ENCODE data around the gene POM121.
A peak's percentile ranks its signal among the peaks of the same experiment; 100 is the strongest.
"Not testable (repeated sequence)": the region's sequence is repeated elsewhere in the genome, so short reads cannot be mapped to it uniquely, and the experiment has no call there.

The POM121 gene

DNA sequence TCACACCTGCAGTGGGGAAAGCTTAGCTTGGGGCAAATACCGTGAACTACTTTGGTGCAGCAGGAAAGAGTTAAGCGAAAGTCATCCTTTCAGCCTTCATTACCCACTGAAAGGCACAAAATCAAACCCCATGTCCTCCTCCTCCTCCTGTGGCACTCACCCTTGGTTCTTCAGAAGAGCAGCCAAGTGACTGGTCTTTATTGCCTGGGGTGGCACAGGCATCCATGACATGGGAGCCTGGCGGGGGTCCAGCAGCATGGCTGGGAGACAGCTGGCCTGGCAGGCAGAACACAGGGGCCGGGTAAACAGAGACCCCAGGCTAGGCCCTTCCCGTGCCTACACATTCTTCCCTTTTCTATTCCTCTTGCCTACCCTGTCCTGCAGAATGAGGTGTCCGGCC is 24.8 kb downstream of the POM121 start:
- DNase-seq (ENCODE audit: low spot score) = not testable (repeated sequence)

- DNase-seq (ENCODE audit: low spot score) = not testable (repeated sequence)
These were observed 25.5 kb downstream of the POM121 start for GRCh38 chr7:72950432-72950831.

DNA sequence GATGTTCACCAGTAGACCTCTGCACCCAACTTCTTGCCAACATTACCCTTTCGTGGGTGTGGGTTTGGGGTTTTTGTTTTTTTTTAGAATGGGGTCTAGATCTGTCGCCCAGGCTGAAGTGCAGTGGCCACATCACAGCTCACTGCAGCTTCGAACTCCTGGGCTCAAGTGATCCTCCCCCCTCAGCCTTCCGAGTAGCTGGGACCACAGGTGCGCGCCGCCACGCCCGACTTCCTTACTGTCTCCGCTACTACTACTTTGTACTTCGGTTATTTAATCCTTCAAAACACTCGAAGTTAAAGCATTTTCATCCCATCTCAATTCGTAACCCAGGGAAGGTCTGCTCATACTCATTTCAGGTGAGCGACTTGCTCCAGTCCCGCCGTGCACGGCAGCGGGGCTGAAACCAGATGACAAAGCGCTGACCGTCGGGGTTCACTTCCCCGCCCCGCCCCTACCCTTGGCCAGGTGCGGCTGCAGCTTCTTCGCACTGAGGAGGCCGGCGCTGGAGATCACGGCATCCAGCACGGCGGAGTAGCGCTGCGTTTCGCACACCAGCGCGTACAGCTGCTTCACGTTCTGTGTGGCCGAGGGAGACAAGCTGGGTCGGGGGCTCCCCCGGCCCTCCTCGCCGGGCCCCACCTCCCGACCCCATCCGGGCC is 29.1 kb downstream of the POM121 start:
- DNase-seq (ENCODE audit: low spot score) = not testable (repeated sequence)

DNA sequence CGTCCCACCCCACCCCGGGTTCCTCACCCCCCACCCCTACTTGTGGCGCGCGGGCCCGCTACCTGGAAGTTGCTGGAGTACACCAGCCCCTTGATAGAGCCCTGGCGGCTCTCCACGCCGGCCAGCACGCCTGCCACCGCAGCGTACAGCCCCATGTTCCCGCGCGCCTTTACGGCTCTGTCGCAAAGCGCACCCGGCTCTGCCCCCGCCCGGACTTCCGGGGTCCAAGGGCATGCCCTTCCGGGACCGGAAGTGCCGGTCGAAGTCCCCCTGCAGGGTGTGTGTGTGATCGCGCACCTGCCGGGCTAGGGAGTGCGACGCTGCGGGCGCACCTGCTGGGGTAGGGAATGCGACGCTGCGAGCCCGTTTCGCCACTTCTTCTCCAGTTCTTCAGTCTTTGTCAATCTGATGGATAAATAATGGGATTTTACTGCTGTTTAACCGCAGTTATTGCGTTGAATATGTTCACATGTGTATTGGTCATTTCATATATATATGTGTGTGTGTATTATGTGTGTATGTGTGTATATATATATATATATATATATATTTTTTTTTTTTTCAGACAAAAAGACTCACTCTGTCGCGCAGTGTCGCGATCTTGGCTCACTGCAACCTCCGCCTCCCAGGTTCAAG is 29.8 kb downstream of the POM121 start:
- not testable (repeated sequence) for DNase-seq (ENCODE audit: low spot score)

DNA sequence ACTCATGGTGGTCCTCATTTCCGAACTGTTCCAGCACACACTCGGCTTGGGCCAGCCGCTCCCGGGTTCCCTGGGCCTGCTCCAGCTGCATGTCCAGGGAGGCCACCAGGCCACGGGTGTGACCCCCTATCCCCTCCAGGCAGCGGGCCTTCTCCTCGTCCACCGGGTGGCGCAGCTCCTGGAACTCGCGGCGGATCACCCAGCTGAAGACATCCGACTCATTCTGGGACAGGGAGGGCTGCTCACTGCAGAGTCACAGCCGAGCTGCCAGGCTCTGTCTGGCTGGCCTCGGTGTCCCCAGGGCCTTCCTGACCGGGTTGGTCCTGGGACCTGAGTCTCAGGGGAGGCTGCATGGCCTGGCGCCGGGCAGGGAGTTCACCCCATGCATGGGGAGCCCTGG is 35.1 kb downstream of the POM121 start:
- not testable (repeated sequence) for DNase-seq (ENCODE audit: low spot score)

DNA sequence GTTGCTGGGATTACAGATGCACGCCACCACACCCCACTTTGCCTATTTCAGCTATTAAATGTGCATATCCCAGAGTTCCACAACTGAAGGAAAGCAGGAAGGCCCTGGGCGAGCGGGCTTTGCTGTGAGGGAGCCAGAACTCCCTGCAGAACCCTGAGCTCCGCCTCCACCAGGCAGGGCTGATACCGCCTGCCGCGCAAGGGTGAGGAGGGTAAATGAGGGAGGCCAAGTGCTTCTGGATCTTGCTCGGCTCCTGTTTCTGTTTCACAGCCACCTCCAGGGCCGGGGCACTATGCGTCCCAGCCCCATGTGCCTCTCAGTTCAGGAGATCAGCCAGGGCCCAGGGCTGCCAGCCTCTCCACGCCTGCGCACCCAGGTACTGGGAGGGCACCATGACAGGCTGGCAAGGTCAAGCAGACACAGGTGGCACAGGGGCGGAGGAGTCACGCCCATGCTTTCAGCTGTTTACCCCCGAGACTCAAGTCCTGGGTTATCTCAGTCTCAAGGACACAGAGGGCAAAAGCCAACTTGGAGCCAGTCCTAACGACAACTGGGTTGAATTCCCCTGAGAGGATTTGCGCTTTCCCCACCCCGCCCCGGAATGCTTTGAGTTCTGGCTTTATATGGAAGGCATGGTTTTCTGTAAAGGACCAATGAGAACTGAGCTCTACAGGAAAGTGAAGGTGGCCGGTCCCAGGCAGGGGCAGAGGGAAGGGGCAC is 35.9 kb downstream of the POM121 start:
- not testable (repeated sequence) for DNase-seq (ENCODE audit: low spot score)

GRCh38 chr7:72961346-72961650 is 36.4 kb downstream of the POM121 start:
- not testable (repeated sequence) for DNase-seq (ENCODE audit: low spot score)

DNA sequence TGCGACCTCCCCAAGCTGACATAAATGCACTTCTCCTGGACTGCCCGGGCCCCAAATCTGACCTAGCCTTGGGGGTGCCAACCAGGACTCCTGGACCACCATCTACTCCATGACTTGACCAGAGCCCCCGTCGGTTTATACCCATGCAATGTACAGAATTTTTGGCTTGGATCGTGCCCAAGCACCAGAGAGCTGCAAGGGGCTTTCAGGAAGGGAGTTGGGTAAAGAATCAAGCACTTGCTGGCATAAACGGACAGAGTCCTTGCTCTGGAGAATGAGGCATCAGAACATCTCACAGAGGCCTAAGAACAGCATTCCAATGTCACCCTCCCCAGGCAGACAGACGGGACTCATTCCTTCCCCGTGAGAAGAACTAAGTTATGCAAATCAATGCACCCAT is 38.2 kb downstream of the POM121 start:
- not testable (repeated sequence) for DNase-seq (ENCODE audit: low spot score)

DNA sequence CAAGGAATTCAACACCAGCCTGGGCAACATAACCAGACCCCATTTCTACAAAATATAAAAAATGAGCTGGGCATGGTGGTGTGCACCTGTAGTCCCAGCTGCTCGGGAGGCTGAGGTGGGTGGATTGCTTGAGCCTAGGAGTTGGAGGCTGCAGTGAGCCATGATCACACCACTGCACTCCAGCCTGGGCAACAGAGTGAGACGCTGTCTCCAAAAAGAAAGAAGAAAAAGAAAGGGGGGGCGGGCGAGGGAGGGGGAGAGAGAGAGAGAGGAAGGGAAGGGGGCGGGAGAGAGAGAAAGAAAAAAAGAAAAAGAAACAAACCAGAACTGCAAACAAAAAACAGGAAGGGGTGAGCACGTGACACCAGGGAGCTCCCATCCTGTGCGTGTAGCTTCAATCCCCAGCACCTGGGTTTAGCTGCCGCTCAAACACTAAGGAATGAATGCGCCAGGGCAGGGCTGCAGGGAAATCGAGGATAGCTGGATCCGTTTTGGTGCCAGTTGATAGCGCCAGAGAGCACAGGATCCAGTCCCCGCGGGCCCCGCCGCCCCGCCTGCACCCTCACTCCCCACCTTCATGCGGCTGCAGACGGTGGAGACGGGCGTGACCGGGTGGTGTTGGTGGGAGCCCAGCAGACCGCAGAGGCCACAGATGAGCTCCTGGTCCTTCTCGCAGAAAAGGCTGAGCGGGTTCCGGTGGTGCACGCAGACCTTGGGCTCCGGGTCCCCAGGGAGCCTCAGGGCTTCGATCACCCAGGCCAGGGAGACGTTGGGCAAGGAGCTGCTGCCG is 40.5 kb downstream of the POM121 start:
- DNase-seq (ENCODE audit: low spot score) = not testable (repeated sequence)

- DNase-seq (ENCODE audit: low spot score) = not testable (repeated sequence)
These were observed 42.0 kb downstream of the POM121 start for GRCh38 chr7:72966892-72967291.

GRCh38 chr7:72968980-72969516 is 44.2 kb downstream of the POM121 start, which contains the start of gene TRIM74:
TRIM74 (minus strand) TSS chr7:72969466; CDS start chr7:72966157, 3,309 bp downstream.
- not testable (repeated sequence) for DNase-seq (ENCODE audit: low spot score)

DNA sequence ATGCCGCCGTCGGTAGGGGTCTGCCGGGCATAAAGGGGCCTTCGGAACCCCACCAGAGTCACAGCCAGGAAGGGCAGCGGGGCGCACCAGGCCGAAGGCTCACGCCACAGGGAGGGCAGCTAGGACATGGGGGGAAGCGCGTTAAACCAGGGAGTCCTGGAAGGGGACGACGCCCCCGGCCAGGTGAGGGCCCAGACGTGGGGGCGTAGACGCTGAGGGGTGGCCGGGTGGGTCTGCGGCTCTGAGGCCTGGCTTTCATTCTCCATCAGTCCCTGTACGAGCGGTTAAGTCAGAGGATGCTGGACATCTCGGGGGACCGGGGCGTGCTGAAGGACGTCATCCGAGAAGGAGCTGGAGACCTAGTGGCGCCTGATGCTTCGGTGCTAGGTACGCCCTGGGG is 44.8 kb downstream of the POM121 start:
- DNase-seq (ENCODE audit: low spot score) = not testable (repeated sequence)

DNA sequence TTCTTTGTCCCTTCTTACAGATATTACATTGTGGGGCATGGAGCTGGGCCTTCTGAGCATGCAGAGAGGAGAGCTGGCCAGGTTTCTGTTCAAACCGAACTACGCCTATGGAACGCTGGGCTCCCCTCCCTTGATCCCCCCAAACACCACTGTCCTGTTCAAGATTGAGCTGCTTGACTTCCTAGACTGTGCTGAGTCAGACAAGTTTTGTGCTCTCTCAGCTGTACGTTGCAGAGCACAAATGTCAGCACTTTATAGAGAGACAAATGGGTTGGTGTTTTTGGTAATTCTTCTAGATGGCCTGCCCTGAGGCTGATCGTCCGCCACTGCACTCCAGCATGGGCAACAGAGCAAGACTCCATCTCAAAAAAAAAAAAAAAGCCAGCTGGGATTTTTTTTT is 46.6 kb downstream of the POM121 start:
- DNase-seq (ENCODE audit: low spot score) = not testable (repeated sequence)

DNA sequence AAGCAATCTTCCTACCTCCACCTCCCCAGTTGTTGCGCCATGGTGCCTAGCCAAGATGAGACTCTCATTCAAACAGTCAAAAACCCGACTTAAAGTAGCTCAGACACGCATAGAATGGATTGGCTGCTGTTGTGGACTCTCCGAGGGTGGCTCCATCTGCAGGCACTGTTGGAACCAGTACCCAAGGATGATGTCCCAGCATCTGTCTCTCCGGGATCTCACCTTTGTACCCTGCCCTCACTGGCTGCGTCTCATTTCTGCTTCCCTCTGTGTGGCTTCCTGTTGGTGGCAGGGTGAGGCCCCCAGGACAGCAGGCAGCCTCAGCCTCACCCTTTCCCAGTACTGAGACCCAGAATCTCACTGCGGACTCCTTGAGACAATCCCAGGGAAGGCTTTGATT is 49.9 kb downstream of the POM121 start:
- not testable (repeated sequence) for DNase-seq (ENCODE audit: low spot score)

- peak; percentile 0 for DNase-seq (ENCODE audit: low spot score)
These were observed 50.9 kb downstream of the POM121 start for GRCh38 chr7:72975656-72976286.

GRCh38 chr7:72976434-72976833 is 51.5 kb downstream of the POM121 start:
- DNase-seq (ENCODE audit: low spot score) = not testable (repeated sequence)

DNA sequence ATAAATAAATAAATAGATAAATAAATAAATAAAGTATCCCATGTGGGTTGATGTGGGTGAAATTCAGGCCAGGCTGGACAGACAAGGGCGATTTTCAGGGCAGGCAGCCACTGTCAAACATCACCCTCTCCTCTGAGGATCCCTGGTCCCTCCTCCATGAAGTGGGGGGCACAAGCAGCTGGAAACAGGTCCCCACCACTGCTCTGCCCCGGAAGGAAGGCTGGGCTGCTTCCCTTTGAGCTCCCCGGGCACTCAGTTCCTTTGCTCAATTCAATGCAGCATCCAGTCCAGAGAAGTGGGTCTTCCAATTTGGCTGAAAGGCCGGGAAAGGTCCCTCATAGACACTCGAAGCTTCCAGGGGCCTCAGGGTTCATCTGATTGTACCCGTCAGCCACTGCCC is 55.5 kb downstream of the POM121 start:
- DNase-seq (ENCODE audit: low spot score) = not testable (repeated sequence)

GRCh38 chr7:72982084-72982483 is 57.2 kb downstream of the POM121 start:
- DNase-seq (ENCODE audit: low spot score) = not testable (repeated sequence)

GRCh38 chr7:72990146-72990913 is 65.4 kb downstream of the POM121 start:
- DNase-seq (ENCODE audit: low spot score) = not testable (repeated sequence)

- not testable (repeated sequence) for DNase-seq (ENCODE audit: low spot score)
These were observed 70.6 kb downstream of the POM121 start for GRCh38 chr7:72995484-72995883.

GRCh38 chr7:72997447-72997846 is 72.6 kb downstream of the POM121 start:
- not testable (repeated sequence) for DNase-seq (ENCODE audit: low spot score)
